HL-60/S4 treated with phorbol 12-myristate 13-acetate at 8.2 ng/mL for 4 days and 3 days (cell line): ENCODE data around the gene NFATC1.

ENCODE experiments used
- in situ Hi-C: fragments of 300-500 bp; cut with MboI; formaldehyde crosslinking; loops from 2 replicates; pipeline ENCODE4 v1.15.0; 2022; ENCODE audit warnings: low sequenced_read_pairs

NFATC1 gene

GRCh38 chr18:79421275-79421857 is 25.6 kb downstream of the NFATC1 start:
- in situ Hi-C loops = loop anchor here (25.0 kb wide), 1 partner anchor 91 kb away; no protein-coding TSS in a partner anchor

- in situ Hi-C loops = loop anchor here (25.0 kb wide), 1 partner anchor 90 kb away; no protein-coding TSS in a partner anchor
Observed at GRCh38 chr18:79422022-79422782, 26.5 kb downstream of the NFATC1 start.

- in situ Hi-C loops = loop anchor here (25.0 kb wide), 1 partner anchor 90 kb away; no protein-coding TSS in a partner anchor
Observed at GRCh38 chr18:79422783-79423165, 27.0 kb downstream of the NFATC1 start.

GRCh38 chr18:79423211-79424007 is 27.7 kb downstream of the NFATC1 start:
- in situ Hi-C loops = loop anchor here (25.0 kb wide), 1 partner anchor 89 kb away; no protein-coding TSS in a partner anchor

- in situ Hi-C loops = loop anchor here (25.0 kb wide), 1 partner anchor 88 kb away; no protein-coding TSS in a partner anchor
Observed at GRCh38 chr18:79424008-79424565, 28.4 kb downstream of the NFATC1 start.

GRCh38 chr18:79424880-79425568 is 29.3 kb downstream of the NFATC1 start:
- in situ Hi-C loops = loop anchor here (25.0 kb wide), 1 partner anchor 87 kb away; no protein-coding TSS in a partner anchor

- in situ Hi-C loops = no loop called here
Observed at GRCh38 chr18:79425569-79425886, 29.8 kb downstream of the NFATC1 start.

GRCh38 chr18:79426376-79427300 is 30.9 kb downstream of the NFATC1 start:
- in situ Hi-C loops = no loop called here

GRCh38 chr18:79427368-79428225 is 31.9 kb downstream of the NFATC1 start:
- in situ Hi-C loops = no loop called here

GRCh38 chr18:79428287-79428686 is 32.6 kb downstream of the NFATC1 start:
- in situ Hi-C loops = no loop called here

- in situ Hi-C loops = no loop called here
Observed at GRCh38 chr18:79429381-79429780, 33.7 kb downstream of the NFATC1 start.

- in situ Hi-C loops = no loop called here
Observed at GRCh38 chr18:79429785-79430281, 34.1 kb downstream of the NFATC1 start.

GRCh38 chr18:79432376-79433120 is 36.8 kb downstream of the NFATC1 start:
- in situ Hi-C loops = no loop called here

GRCh38 chr18:79433431-79433830 is 37.7 kb downstream of the NFATC1 start:
- in situ Hi-C loops = no loop called here

- in situ Hi-C loops = no loop called here
Observed at GRCh38 chr18:79434607-79435401, 39.1 kb downstream of the NFATC1 start.

GRCh38 chr18:79436556-79437275 is 41.0 kb downstream of the NFATC1 start:
- in situ Hi-C loops = no loop called here
